IMR-90 (cell line): ENCODE data around the gene SBF2. TPM values are rescaled to one million over a fixed set of nuclear protein-coding genes. Genes with fewer than 3 reads are reported as not detected.

Experiments
- ATAC-seq: fragments of 200-7000 bp; cut with Tn5 transposase; 2 replicates; pipeline ENCODE4 v1.9.1; 2020; ENCODE audit warnings: low read depth, mild to moderate bottlenecking, moderate library complexity
- BruUV-seq: library from RNA; stranded (reverse); fragments of 400-500 nt; replicated peaks from 2 replicates; lab custom pipeline; 2021; lab: Mats Ljungman, UMichigan
- CTCF ChIA-PET: fragments of 300-600 bp; formaldehyde crosslinking; extraction: SDS; loops from one replicate; lab custom pipeline; 2021; ENCODE audit warnings: antibody characterized with exemption; lab: Yijun Ruan, JAX
- POLR2A ChIA-PET: fragments of 300-600 bp; sonication (Branson Sonifier 250); formaldehyde crosslinking; loops from one replicate; lab custom pipeline; 2022; ENCODE audit warnings: antibody characterized with exemption; ENCODE audit not compliant: unreplicated experiment; lab: Charles Lee
- DNase-seq: peaks from one replicate; pipeline ENCODE4 v3.0.0; 2013
- H2AFZ ChIP-seq: replicated peaks from 2 replicates; pipeline ENCODE3; 2013; ENCODE audit warnings: low read length, mild to moderate bottlenecking; ENCODE audit not compliant: poor library complexity
- H2AK5ac ChIP-seq: 2 replicates; pipeline ENCODE4 v1.6.1; 2013; ENCODE audit warnings: low read depth, low read length, inconsistent platforms
- H2AK9ac ChIP-seq: replicated peaks from 2 replicates; pipeline ENCODE3; 2013; ENCODE audit warnings: mild to moderate bottlenecking, low read depth, low read length, moderate library complexity; ENCODE audit not compliant: poor library complexity
- H2BK120ac ChIP-seq: 2 replicates; pipeline ENCODE4 v1.6.1; 2013; ENCODE audit warnings: low read depth, low read length, inconsistent platforms
- H2BK15ac ChIP-seq: 3 replicates; pipeline ENCODE4 v1.6.1; 2013; ENCODE audit warnings: low read depth, low read length, inconsistent platforms
- H2BK20ac ChIP-seq: 2 replicates; pipeline ENCODE4 v1.6.1; 2013; ENCODE audit warnings: low read depth, mild to moderate bottlenecking, inconsistent platforms, low read length, moderate library complexity
- H2BK5ac ChIP-seq: 2 replicates; pipeline ENCODE4 v1.6.1; 2013; ENCODE audit warnings: mild to moderate bottlenecking, low read depth, low read length, inconsistent platforms; ENCODE audit not compliant: poor library complexity, severe bottlenecking
- H3K14ac ChIP-seq: replicated peaks from 2 replicates; pipeline ENCODE4 v1.6.1; 2013; ENCODE audit warnings: low read depth, low read length, inconsistent platforms
- H3K18ac ChIP-seq: 2 replicates; pipeline ENCODE4 v1.6.1; 2013; ENCODE audit warnings: low read depth, low read length, control low read depth
- H3K23ac ChIP-seq: 2 replicates; pipeline ENCODE4 v1.6.1; 2013; ENCODE audit warnings: low read depth, low read length, inconsistent platforms
- H3K27ac ChIP-seq: 2 replicates; pipeline ENCODE4 v1.5.1; 2013; ENCODE audit warnings: mild to moderate bottlenecking, control low read depth, low read length; ENCODE audit not compliant: insufficient read depth
- H3K27me3 ChIP-seq: 2 replicates; pipeline ENCODE4 v1.6.1; 2013; ENCODE audit warnings: low read length; ENCODE audit not compliant: control insufficient read depth, insufficient read depth
- H3K36me3 ChIP-seq: 2 replicates; pipeline ENCODE4 v1.6.1; 2013; ENCODE audit warnings: low read length, mixed read lengths; ENCODE audit not compliant: control insufficient read depth, insufficient read depth
- H3K4ac ChIP-seq: 2 replicates; pipeline ENCODE4 v1.6.1; 2013; ENCODE audit warnings: low read depth, low read length, inconsistent platforms
- H3K4me1 ChIP-seq: 2 replicates; pipeline ENCODE4 v1.6.1; 2013; ENCODE audit warnings: low read length, mixed read lengths; ENCODE audit not compliant: control insufficient read depth, insufficient read depth
- H3K4me2 ChIP-seq: 2 replicates; pipeline ENCODE4 v1.6.1; 2013; ENCODE audit warnings: low read depth, mild to moderate bottlenecking, control low read depth, low read length, moderate library complexity
- H3K4me3 ChIP-seq: 2 replicates; pipeline ENCODE4 v1.5.1; 2013; ENCODE audit warnings: low read depth, mild to moderate bottlenecking, control low read depth, low read length, moderate library complexity; ENCODE audit not compliant: insufficient read depth
- H3K56ac ChIP-seq: 2 replicates; pipeline ENCODE4 v1.6.1; 2013; ENCODE audit warnings: low read length, inconsistent platforms; ENCODE audit not compliant: insufficient read depth; ENCODE audit errors: extremely low read depth
- H3K79me1 ChIP-seq, 2 experiments: 2 replicates each; pipeline ENCODE4 v1.6.1; 2013; ENCODE audit warnings: low read length in 2 of 2, inconsistent platforms in 1 of 2, low read depth in 1 of 2
- H3K9ac ChIP-seq: 2 replicates; pipeline ENCODE4 v1.6.1; 2013; ENCODE audit warnings: low read depth, low read length, control low read depth
- H3K9me1 ChIP-seq: 2 replicates; pipeline ENCODE4 v1.6.1; 2013; ENCODE audit warnings: low read length, inconsistent platforms; ENCODE audit not compliant: insufficient read depth
- H3K9me3 ChIP-seq: 2 replicates; pipeline ENCODE4 v1.6.1; 2013; ENCODE audit warnings: low read length; ENCODE audit not compliant: control insufficient read depth, insufficient read depth
- H4K20me1 ChIP-seq: 2 replicates; pipeline ENCODE4 v1.6.1; 2013; ENCODE audit warnings: low read length, inconsistent platforms; ENCODE audit not compliant: insufficient read depth
- H4K5ac ChIP-seq: 2 replicates; pipeline ENCODE4 v1.6.1; 2013; ENCODE audit warnings: mild to moderate bottlenecking, low read depth, low read length, control low read depth
- H4K8ac ChIP-seq, 2 experiments: 2 replicates each; pipeline ENCODE4 v1.6.1; 2013; ENCODE audit warnings: low read depth in 2 of 2, low read length in 2 of 2, control low read depth in 1 of 2, inconsistent platforms in 1 of 2
- H4K91ac ChIP-seq: 2 replicates; pipeline ENCODE4 v1.6.1; 2013; ENCODE audit warnings: low read depth, low read length, inconsistent platforms; ENCODE audit not compliant: insufficient read depth
- MAFK ChIP-seq: IDR thresholded peaks from 2 replicates; pipeline ENCODE4 v1.6.1; 2012; ENCODE audit warnings: low read depth, low read length, improper control_type of control experiment
- MAZ ChIP-seq: IDR thresholded peaks from 2 replicates; pipeline ENCODE4 v1.6.1; 2012; ENCODE audit warnings: low read depth, mild to moderate bottlenecking, low read length, improper control_type of control experiment, moderate library complexity, borderline replicate concordance
- MXI1 ChIP-seq: IDR thresholded peaks from 2 replicates; pipeline ENCODE4 v1.6.1; 2012; ENCODE audit warnings: low read depth, mild to moderate bottlenecking, low read length, moderate library complexity, borderline replicate concordance
- dilution Hi-C: fragments of 300-500 bp; cut with HindIII; formaldehyde crosslinking; loops from one replicate; pipeline ENCODE4 v1.14.3; 2018; ENCODE audit warnings: low sequenced_read_pairs; ENCODE audit not compliant: unreplicated experiment
- in situ Hi-C: fragments of 300-500 bp; cut with MboI; formaldehyde crosslinking; loops from 3 replicates; pipeline ENCODE4 v1.14.3; 2019; ENCODE audit warnings: low sequenced_read_pairs, inconsistent platforms, mixed read lengths
- intact Hi-C: fragments of 100-400 bp; cut with micrococcal nuclease; formaldehyde crosslinking; loops from 2 replicates; pipeline ENCODE4 v1.10.0; 2022
- polyA plus RNA-seq, 3 experiments: library from polyadenylated mRNA; depleted of rRNA; stranded (reverse); fragments of >200 nt; gene quantifications; 2 replicates each; pipeline ENCODE4 v1.2.3, GENCODE V29; 2012; ENCODE audit warnings: low replicate concordance in 1 of 3
- total RNA-seq: library from RNA; depleted of rRNA; stranded (reverse); fragments of >200 nt; gene quantifications from 2 replicates; pipeline ENCODE4 v1.2.3, GENCODE V29; 2012

The SBF2 gene
- total and polyA plus RNA-seq, 2 of the 4 experiments (the other 2 are of a cell fraction), result 23.8 to 51.8 TPM

- BruUV-seq, result no TSS peak
Measured at GRCh38 chr11:9962722-9963121, 331.3 kb downstream of the SBF2 start.

More at GRCh38 chr11:9962722-9963121, 331.3 kb downstream of the SBF2 start:
- Histone ChIP-seq H3K18ac (no peak overlapping the region; the same call in 1 of the 2 replicates), H2BK20ac (no peak overlapping the region), H3K56ac (no peak overlapping the region), H3K79me1 (peaks cover 0 to 4% of the 10 kb centered on the region in 2 experiments; a peak in 2 of 4 replicates), H2BK120ac (no peak overlapping the region), H3K4ac (no peak overlapping the region), H2AK9ac (no peak overlapping the region), H3K23ac (no peak overlapping the region), H2AFZ (no peak overlapping the region), H4K8ac (no peak overlapping the region), H3K4me2 (no peak overlapping the region), H3K4me1 (0 out of 2 replicates have a peak, but pooled peaks cover 1% of the 10 kb centered on the region), H2BK5ac (peak overlapping the region; percentile 65), H4K20me1 (no peaks in the 10 kb centered on the region), H3K36me3 (peaks cover 24% of the 10 kb centered on the region), H3K27me3 (no peaks in the 10 kb centered on the region), H3K4me3 (no peak overlapping the region), H3K9me3 (no peaks in the 10 kb centered on the region; the same call in 1 of the 2 replicates), H2AK5ac (no peak overlapping the region), H3K9ac (no peak overlapping the region), H3K14ac (0 out of 2 replicates have a peak overlapping the region, but pooled peaks have one; percentile 25), H4K5ac (no peak overlapping the region), H4K91ac (no peak overlapping the region), H2BK15ac (no peak overlapping the region), H3K27ac (no peak overlapping the region), H3K9me1 (0 out of 2 replicates have a peak, but pooled peaks cover 3% of the 10 kb centered on the region)
- dilution Hi-C loops, result no loop called here
- in situ Hi-C loops, result loop anchor here (25.0 kb wide), 1 partner anchor 200 kb away; no protein-coding TSS in a partner anchor
- DNase-seq (peak; percentile 23), ATAC-seq (peak; percentile 32; the same call in 1 of the 2 replicates)
- intact Hi-C loops, result no loop called here
- TF ChIP-seq MAFK, result no peak
- no peak for TF ChIP-seq MXI1
- TF ChIP-seq MAZ, result no peak
- ChIA-PET POLR2A (no interaction called here), CTCF (no interaction called here)
